H1 (cell line): Measurements from ENCODE around the gene FLVCR2. TPM values are rescaled to one million over a fixed set of nuclear protein-coding genes. Genes with fewer than 3 reads are reported as not detected.

Experiments
- CBX5 ChIP-seq: fragments of 300-800, 300-1000 bp; sonication (generic); IDR thresholded peaks from 2 replicates; pipeline ENCODE4 v1.7.1; 2016; ENCODE audit warnings: antibody characterized with exemption, low read length, low read depth
- TBP ChIP-seq: IDR thresholded peaks from 2 replicates; pipeline ENCODE4 v1.6.1; 2011; ENCODE audit warnings: low read depth, low read length, improper control_type of control experiment
- polyA plus RNA-seq, 7 experiments: library from polyadenylated mRNA; depleted of rRNA in 3 of 7; stranded (reverse) in 5 of 7; unstranded in 2 of 7; fragments of >200 nt in 5 of 7; fragments of 200-250 nt in 2 of 7; gene quantifications; 1 replicate in 5 of 7; 2 replicates in 1 of 7; 4 replicates in 1 of 7; pipeline versions ENCODE4 v1.2.1 to v1.2.3, GENCODE V29; 2011 to 2013; ENCODE audit warnings: missing spikeins in 2 of 7, mixed read lengths in 2 of 7
- total RNA-seq: library from RNA; stranded (reverse); fragmentation: NEBNext Ultra II Directional; extraction: Animal tissue kit (Norgen Biotek cat#: 25700); gene quantifications from 2 replicates; pipeline ENCODE4 v1.2.1, GENCODE V29; 2021

Gene FLVCR2
- total and polyA plus RNA-seq, 2 of the 8 experiments (the other 6 are each of a cell fraction or from before 2014, with no cell fraction given), result 7.1 to 8.2 TPM

DNA sequence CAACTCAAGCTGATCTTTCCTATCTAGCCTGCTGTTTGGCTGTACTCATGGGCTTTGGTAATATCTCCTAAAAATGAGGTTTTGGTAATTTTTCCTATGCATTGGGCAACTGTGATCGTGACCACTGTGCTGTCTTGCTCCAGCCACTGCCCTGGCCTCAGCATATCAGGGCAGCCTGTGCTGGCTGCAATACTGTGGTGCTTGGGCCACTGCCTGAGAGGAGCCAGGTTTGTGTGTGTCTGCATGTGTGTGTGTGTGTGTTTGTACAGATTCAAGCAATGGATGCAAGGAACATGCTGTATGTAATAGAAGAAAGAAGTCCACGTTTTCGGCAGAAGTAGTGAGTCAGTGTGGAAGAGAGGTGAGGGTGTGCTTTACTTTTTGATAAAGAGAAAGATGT lies 69.2 kb downstream of the FLVCR2 start (continued):
- TF ChIP-seq CBX5 (no peak), TBP (no peak)
